Kidney (tissue), 14 donors: ENCODE measurements around the gene CMTM2. TPM values are rescaled to one million over a fixed set of nuclear protein-coding genes. Genes with fewer than 3 reads are reported as not detected.

Experiments used
- DNase-seq, 5 donors: peaks; one replicate each; pipeline ENCODE4 v3.0.0-alpha.2; 2013 to 2020
- FAIRE-seq: peaks from 2 replicates; lab custom pipeline; 2012; peaks lifted over from hg19 to GRCh38; lab: Jason Lieb, UNC
- H3K27ac ChIP-seq, 2 donors: one replicate each; pipeline ENCODE4 v1.7.0; 2013; ENCODE audit warnings: low read depth in 2 of 2, low read length in 2 of 2, inconsistent platforms in 1 of 2
- H3K27me3 ChIP-seq: one replicate; pipeline ENCODE4 v1.7.1; 2013; ENCODE audit warnings: low read length, inconsistent platforms; ENCODE audit not compliant: control insufficient read depth, insufficient read depth
- H3K36me3 ChIP-seq, 3 donors: one replicate each; pipeline versions ENCODE4 v1.7.0 to v1.7.1; 2013; ENCODE audit warnings: low read length in 3 of 3, control low read depth in 1 of 3, inconsistent platforms in 1 of 3; ENCODE audit not compliant: insufficient read depth in 3 of 3, control insufficient read depth in 2 of 3
- H3K4me1 ChIP-seq, 3 donors: one replicate each; pipeline versions ENCODE4 v1.7.0 to v1.7.1; 2013; ENCODE audit warnings: low read length in 3 of 3, inconsistent platforms in 1 of 3, low read depth in 1 of 3; ENCODE audit not compliant: control insufficient read depth in 2 of 3, insufficient read depth in 2 of 3
- H3K4me3 ChIP-seq, 3 donors: one replicate each; pipeline versions ENCODE4 v1.7.0 to v1.8.1; 2013; ENCODE audit warnings: low read length in 3 of 3, control low read depth in 1 of 3, inconsistent platforms in 1 of 3
- H3K9ac ChIP-seq, 3 donors: one replicate each; pipeline versions ENCODE4 v1.7.0 to v1.7.1; 2013; ENCODE audit warnings: low read length in 3 of 3, control low read depth in 1 of 3, inconsistent platforms in 1 of 3
- H3K9me3 ChIP-seq, 3 donors: one replicate each; pipeline versions ENCODE4 v1.7.0 to v1.7.1; 2013; ENCODE audit warnings: low read length in 3 of 3, control low read depth in 1 of 3, inconsistent platforms in 1 of 3; ENCODE audit not compliant: control insufficient read depth in 2 of 3, insufficient read depth in 1 of 3
- CTCF ChIP-seq: IDR thresholded peaks from 3 replicates; pipeline ENCODE4 v1.5.1; 2012; ENCODE audit warnings: mild to moderate bottlenecking, moderate library complexity, borderline replicate concordance; ENCODE audit not compliant: insufficient read depth; ENCODE audit errors: extremely low read depth
- intact Hi-C: fragments of 100-400 bp; cut with DNase I; formaldehyde crosslinking; loops from one replicate; pipeline ENCODE4 v1.11.1; 2022
- polyA plus RNA-seq: library from polyadenylated mRNA; stranded (reverse); fragments of 350-450 nt; fragmentation: Illumina TruSeq; extraction: RNeasy Lipid Tissue Mini Kit (QIAGEN cat#74804); gene quantifications from one replicate; pipeline ENCODE4 v1.2.3, GENCODE V29; 2014; ENCODE audit warnings: low read depth, low replicate concordance; ENCODE audit not compliant: insufficient read depth
- total RNA-seq: library from RNA; stranded (reverse); fragmentation: NEBNext Ultra II Directional; extraction: Animal tissue kit (Norgen Biotek cat#: 25700); gene quantifications from one replicate; pipeline ENCODE4 v1.2.1, GENCODE V29; 2021
- donor health status: control.
- donor health status: control.
- donor health status: control.
- donor health status: control.
- donor health status: control.
- donor health status: DM: yes; HTN: yes; CAD: no.
- donor health status: Normal renal cell carcinoma (clear cell type).

CMTM2 gene
- total and polyA plus RNA-seq, 2 donors from 2014 or later, result 0.25 TPM; not detected in 1

- no peaks in the 10 kb centered on the region for H3K27me3 ChIP-seq
- H3K4me3 ChIP-seq, result no peak overlapping the region
- H3K9me3 ChIP-seq, result no peaks in the 10 kb centered on the region
- H3K4me1 ChIP-seq, result peaks cover 0 to 5% (median 0%) of the 10 kb centered on the region in 3 donors
- FAIRE-seq, result no peak
- TF ChIP-seq CTCF, result no peak
- no peak overlapping the region for H3K9ac ChIP-seq
- no peaks in the 10 kb centered on the region for H3K36me3 ChIP-seq
- DNase-seq, result no peak
- no peak overlapping the region for H3K27ac ChIP-seq
- intact Hi-C loops, result no loop called here
Observed at GRCh38 chr16:66635406-66635805, 56.1 kb downstream of the CMTM2 start.

GRCh38 chr16:66636199-66636598, 56.9 kb downstream of the CMTM2 start:
- H3K4me1 ChIP-seq, result peaks cover 0 to 5% (median 0%) of the 10 kb centered on the region in 3 donors
- no peaks in the 10 kb centered on the region for H3K27me3 ChIP-seq
- no peak for FAIRE-seq
- H3K27ac ChIP-seq, result no peak overlapping the region
- DNase-seq, result no peak
- no peak overlapping the region for H3K4me3 ChIP-seq
- no peak for TF ChIP-seq CTCF
- no peaks in the 10 kb centered on the region for H3K36me3 ChIP-seq
- H3K9ac ChIP-seq, result no peak overlapping the region
- intact Hi-C loops, result no loop called here
- no peaks in the 10 kb centered on the region for H3K9me3 ChIP-seq

GRCh38 chr16:66637806-66638205, 58.5 kb downstream of the CMTM2 start:
- TF ChIP-seq CTCF, result no peak
- no peak for DNase-seq
- no peak overlapping the region for H3K9ac ChIP-seq
- no peaks in the 10 kb centered on the region for H3K9me3 ChIP-seq
- FAIRE-seq, result no peak
- no peaks in the 10 kb centered on the region for H3K36me3 ChIP-seq
- H3K27ac ChIP-seq, result no peak overlapping the region
- H3K27me3 ChIP-seq, result no peaks in the 10 kb centered on the region
- intact Hi-C loops, result no loop called here
- no peak overlapping the region for H3K4me3 ChIP-seq
- H3K4me1 ChIP-seq, result peaks cover 0 to 5% (median 0%) of the 10 kb centered on the region in 3 donors

Other genes starting within 250 kb of the CMTM2 start
- gene CDH5, start 212.8 kb upstream of the CMTM2 start, total RNA-seq, result 41.3 TPM
- gene CDH5, start 212.8 kb upstream of the CMTM2 start, polyA plus RNA-seq, result 13.9 TPM
- gene BEAN1, start 152.2 kb upstream of the CMTM2 start, total RNA-seq, result 2.4 TPM
- 0.47 TPM for gene BEAN1, start 152.2 kb upstream of the CMTM2 start, polyA plus RNA-seq
- gene TK2, start 29.3 kb upstream of the CMTM2 start, total RNA-seq, result 44.2 TPM
- 31.0 TPM for gene TK2, start 29.3 kb upstream of the CMTM2 start, polyA plus RNA-seq
- 42.4 TPM for gene CKLF, start 26.9 kb upstream of the CMTM2 start, total RNA-seq
- gene CKLF, start 26.9 kb upstream of the CMTM2 start, polyA plus RNA-seq, result 28.7 TPM
- 4.6 TPM for gene CMTM1, start 13.0 kb upstream of the CMTM2 start, total RNA-seq
- gene CMTM1, start 13.0 kb upstream of the CMTM2 start, polyA plus RNA-seq, result not detected
- 22.9 TPM for gene CMTM3, start 25.2 kb downstream of the CMTM2 start, total RNA-seq
- gene CMTM3, start 25.2 kb downstream of the CMTM2 start, polyA plus RNA-seq, result 13.8 TPM
- 82.2 TPM for gene CMTM4, start 117.3 kb downstream of the CMTM2 start, total RNA-seq
- 43.2 TPM for gene CMTM4, start 117.3 kb downstream of the CMTM2 start, polyA plus RNA-seq
- 119 TPM for gene DYNC1LI2, start 172.1 kb downstream of the CMTM2 start, total RNA-seq
- 32.0 TPM for gene DYNC1LI2, start 172.1 kb downstream of the CMTM2 start, polyA plus RNA-seq
- 0.19 TPM for gene TERB1, start 222.1 kb downstream of the CMTM2 start, total RNA-seq
- gene TERB1, start 222.1 kb downstream of the CMTM2 start, polyA plus RNA-seq, result not detected